B cell (primary cell): ENCODE results near the gene NSFL1C. TPM values are rescaled to one million over a fixed set of nuclear protein-coding genes. Genes with fewer than 3 reads are reported as not detected.

Experiments used
- ATAC-seq: fragments of 200-7000 bp; cut with Tn5 transposase; one replicate; pipeline ENCODE4 v1.10.0; 2021; ENCODE audit warnings: low read depth, mild to moderate bottlenecking, moderate number of reproducible peaks, moderate library complexity
- CTCF ChIA-PET: fragments of 350-600 bp; sonication (Branson Sonifier 250); formaldehyde crosslinking; loops from one replicate; lab custom pipeline; 2021; ENCODE audit warnings: antibody characterized with exemption, inconsistent platforms; lab: Charles Lee
- POLR2A ChIA-PET: fragments of 350-600 bp; sonication (Branson Sonifier 250); formaldehyde crosslinking; loops from one replicate; lab custom pipeline; 2021; ENCODE audit warnings: antibody characterized with exemption; lab: Charles Lee
- DNase-seq: peaks from one replicate; pipeline ENCODE4 v3.0.0; 2013
- H2AFZ ChIP-seq: 2 replicates; pipeline ENCODE4 v1.6.1; 2012; ENCODE audit warnings: mild to moderate bottlenecking, low read depth, low read length; ENCODE audit not compliant: insufficient read depth, poor library complexity, severe bottlenecking
- H3K27ac ChIP-seq, 2 donors: 1 replicate in 1 of 2; 2 replicates in 1 of 2; pipeline ENCODE4 v1.5.1; 2012 to 2013; ENCODE audit warnings: low read length in 2 of 2, mild to moderate bottlenecking in 2 of 2, moderate library complexity in 1 of 2
- H3K27me3 ChIP-seq, 4 experiments: fragments of 200-600 bp in 1 of 4; sonication (generic) in 1 of 4; replicated peaks in 1 of 4; 1 replicate in 2 of 4; 2 replicates in 2 of 4; pipeline versions ENCODE4 v1.6.1 to v1.7.0; 2013 to 2016; ENCODE audit warnings: low read length in 3 of 4, mild to moderate bottlenecking in 2 of 4, mixed read lengths in 1 of 4, moderate library complexity in 1 of 4; ENCODE audit not compliant: insufficient read depth in 4 of 4, control insufficient read depth in 3 of 4; ENCODE audit errors: control extremely low read depth in 1 of 4
- H3K36me3 ChIP-seq, 2 experiments: replicated peaks in 1 of 2; 1 replicate in 1 of 2; 2 replicates in 1 of 2; pipeline versions ENCODE4 v1.6.1 to v1.7.1; 2013; ENCODE audit warnings: low read length in 1 of 2; ENCODE audit not compliant: insufficient read depth in 2 of 2, control insufficient read depth in 1 of 2; ENCODE audit errors: control extremely low read depth in 1 of 2, extremely low read depth in 1 of 2
- H3K4me1 ChIP-seq, 2 donors: fragments of 200-600 bp in 1 of 2; sonication (generic) in 1 of 2; 1 replicate in 1 of 2; 2 replicates in 1 of 2; pipeline versions ENCODE4 v1.5.1 to v1.6.1; 2013 to 2017; ENCODE audit warnings: low read length in 2 of 2; ENCODE audit not compliant: control insufficient read depth in 2 of 2, insufficient read depth in 2 of 2
- H3K4me2 ChIP-seq: replicated peaks from 2 replicates; pipeline ENCODE3; 2012; ENCODE audit warnings: mild to moderate bottlenecking, low read depth, low read length; ENCODE audit not compliant: poor library complexity, severe bottlenecking
- H3K4me3 ChIP-seq, 5 experiments: fragments of 200-600 bp in 1 of 5; sonication (generic) in 1 of 5; 1 replicate in 3 of 5; 2 replicates in 2 of 5; pipeline versions ENCODE4 v1.5.1 to v1.7.0; 2011 to 2016; ENCODE audit warnings: low read length in 4 of 5, mild to moderate bottlenecking in 4 of 5, low read depth in 2 of 5, control low read depth in 1 of 5, moderate library complexity in 1 of 5; ENCODE audit not compliant: insufficient read depth in 1 of 5; ENCODE audit errors: control extremely low read depth in 1 of 5, extremely low read depth in 1 of 5
- H3K79me2 ChIP-seq: fragments of 200-600 bp; sonication (generic); one replicate; pipeline ENCODE4 v1.6.0; 2016; ENCODE audit warnings: low read length; ENCODE audit not compliant: control insufficient read depth, insufficient read depth
- H3K9ac ChIP-seq: fragments of 200-600 bp; sonication (generic); 2 replicates; pipeline ENCODE4 v1.6.1; 2017; ENCODE audit warnings: mild to moderate bottlenecking, low read length, moderate library complexity
- H3K9me3 ChIP-seq, 3 donors: one replicate each; pipeline versions ENCODE4 v1.6.1 to v1.7.1; 2013; ENCODE audit warnings: low read length in 2 of 3; ENCODE audit not compliant: control insufficient read depth in 2 of 3, insufficient read depth in 1 of 3; ENCODE audit errors: control extremely low read depth in 1 of 3
- H4K20me1 ChIP-seq: 2 replicates; pipeline ENCODE4 v1.6.0; 2012; ENCODE audit warnings: mild to moderate bottlenecking, low read length; ENCODE audit not compliant: insufficient read depth, control insufficient read depth, poor library complexity, severe bottlenecking
- H3K27ac Mint-ChIP-seq: one replicate; pipeline ENCODE4 v1.8.0; 2021; ENCODE audit warnings: mixed read lengths
- H3K27me3 Mint-ChIP-seq: one replicate; pipeline ENCODE4 v1.8.0; 2021; ENCODE audit warnings: mixed read lengths
- H3K4me1 Mint-ChIP-seq: one replicate; pipeline ENCODE4 v1.8.0; 2021; ENCODE audit warnings: mixed read lengths
- H3K4me3 Mint-ChIP-seq: one replicate; pipeline ENCODE4 v1.8.0; 2021; ENCODE audit warnings: mixed read lengths
- H3K9me3 Mint-ChIP-seq: one replicate; pipeline ENCODE4 v1.8.0; 2022; ENCODE audit warnings: mixed read lengths; ENCODE audit not compliant: insufficient read depth
- EZH2 ChIP-seq: IDR thresholded peaks from 2 replicates; pipeline ENCODE4 v1.6.1; 2012; ENCODE audit warnings: borderline replicate concordance, low read depth, mild to moderate bottlenecking, moderate library complexity, low read length; ENCODE audit not compliant: insufficient read depth, poor library complexity, severe bottlenecking
- WGBS: methylation state at CpG from one replicate; pipeline ENCODE4 v1.1.5; 2013; ENCODE audit warnings: missing lambda C conversion rate; ENCODE audit not compliant: insufficient coverage; 5-methylcytosine and 5-hydroxymethylcytosine counted together
- intact Hi-C: fragments of 100-400 bp; cut with micrococcal nuclease; formaldehyde crosslinking; loops from one replicate; pipeline ENCODE4 v1.10.0; 2022
- polyA plus RNA-seq: library from polyadenylated mRNA; depleted of rRNA; stranded (reverse); fragments of >200 nt; gene quantifications from 2 replicates; pipeline ENCODE4 v1.2.3, GENCODE V29; 2012
- total RNA-seq, 2 donors: library from RNA; stranded (reverse); fragments of 120-200 nt in 1 of 2; gene quantifications; 1 replicate in 1 of 2; 2 replicates in 1 of 2; pipeline versions ENCODE4 v1.2.3 to v1.2.4, GENCODE V29; 2013 to 2022
- TF ChIP-seq, protein P1 (sequence below): fragments of 200-600 bp; IDR thresholded peaks from one replicate; pipeline ENCODE4 v1.8.0; 2022; ENCODE audit warnings: antibody characterized with exemption, mild to moderate bottlenecking

The NSFL1C gene
- total and polyA plus RNA-seq, 2 donors (not counting 1 experiment from before 2014, with no cell fraction given), result 24.1 to 80.3 TPM

DNA sequence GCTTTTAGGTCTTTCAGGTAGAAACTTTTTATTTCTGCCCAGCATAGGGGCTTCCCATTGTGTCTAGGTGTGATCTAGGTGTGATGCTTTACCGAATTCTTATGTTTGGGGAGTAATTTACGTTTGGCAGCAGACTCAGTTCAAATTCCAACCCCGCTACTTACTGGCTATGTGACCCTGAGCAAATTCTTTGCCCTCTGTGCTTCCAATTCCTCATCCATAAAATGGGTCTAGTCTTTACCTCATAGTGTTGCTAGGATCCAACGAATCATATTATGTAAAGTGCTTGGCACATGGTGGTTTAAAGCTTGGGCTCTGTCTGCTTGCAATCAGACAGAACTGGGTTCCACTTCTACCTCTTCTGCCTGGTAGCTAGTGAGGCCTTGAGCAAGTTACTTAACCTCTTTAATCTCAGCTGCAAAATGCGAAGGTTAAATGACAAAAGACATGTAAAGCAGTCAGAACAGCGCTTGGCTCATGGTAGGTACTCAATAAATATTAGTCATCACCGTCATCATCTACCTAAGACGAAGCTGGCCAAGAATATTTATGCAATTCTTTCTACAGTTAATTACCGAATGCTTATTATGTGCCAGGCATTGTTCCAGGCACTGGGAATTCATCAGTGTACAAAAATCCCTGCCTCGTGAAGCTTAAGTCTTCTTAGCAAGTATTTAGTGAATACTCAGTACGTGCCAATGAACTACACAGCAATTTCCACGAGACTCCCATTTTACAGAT, 1.0 kb downstream of the NSFL1C start:
- Mint-ChIP-seq H3K27me3 (no peaks in the 10 kb centered on the region), H3K4me3 (peak overlapping the region; percentile 90), H3K27ac (peak overlapping the region; percentile 93), H3K9me3 (no peaks in the 10 kb centered on the region), H3K4me1 (peaks cover 68% of the 10 kb centered on the region)
- Histone ChIP-seq H3K27me3 (no peaks in the 10 kb centered on the region), H3K79me2 (peaks cover 52% of the 10 kb centered on the region), H3K36me3 (peaks cover 0 to 29% of the 10 kb centered on the region in 2 experiments), H3K27ac (peak overlapping the region; percentile 48 to 85), H3K9ac (peak overlapping the region; percentile 90), H3K4me2 (peak overlapping the region; percentile 92), H3K9me3 (no peaks in the 10 kb centered on the region), H4K20me1 (peaks cover 51% of the 10 kb centered on the region), H3K4me3 (peak overlapping the region; percentile 69 to 92 (median 90)), H3K4me1 (peaks cover 49 to 54% of the 10 kb centered on the region in 2 donors), H2AFZ (peak overlapping the region; percentile 96)
- intact Hi-C loops, result loop anchor here (1.0 to 10.0 kb wide), 7 partner anchors 29 to 1009 kb away; partner anchors contain the start of genes FAM110A, FKBP1A, RAD21L1 and SNRPB
- TF ChIP-seq, protein P1, sequence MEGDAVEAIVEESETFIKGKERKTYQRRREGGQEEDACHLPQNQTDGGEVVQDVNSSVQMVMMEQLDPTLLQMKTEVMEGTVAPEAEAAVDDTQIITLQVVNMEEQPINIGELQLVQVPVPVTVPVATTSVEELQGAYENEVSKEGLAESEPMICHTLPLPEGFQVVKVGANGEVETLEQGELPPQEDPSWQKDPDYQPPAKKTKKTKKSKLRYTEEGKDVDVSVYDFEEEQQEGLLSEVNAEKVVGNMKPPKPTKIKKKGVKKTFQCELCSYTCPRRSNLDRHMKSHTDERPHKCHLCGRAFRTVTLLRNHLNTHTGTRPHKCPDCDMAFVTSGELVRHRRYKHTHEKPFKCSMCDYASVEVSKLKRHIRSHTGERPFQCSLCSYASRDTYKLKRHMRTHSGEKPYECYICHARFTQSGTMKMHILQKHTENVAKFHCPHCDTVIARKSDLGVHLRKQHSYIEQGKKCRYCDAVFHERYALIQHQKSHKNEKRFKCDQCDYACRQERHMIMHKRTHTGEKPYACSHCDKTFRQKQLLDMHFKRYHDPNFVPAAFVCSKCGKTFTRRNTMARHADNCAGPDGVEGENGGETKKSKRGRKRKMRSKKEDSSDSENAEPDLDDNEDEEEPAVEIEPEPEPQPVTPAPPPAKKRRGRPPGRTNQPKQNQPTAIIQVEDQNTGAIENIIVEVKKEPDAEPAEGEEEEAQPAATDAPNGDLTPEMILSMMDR, result no peak
- 52% methylated on average over 8 of the region's 12 CpGs for WGBS
- DNase-seq (no peak), ATAC-seq (no peak)
- CTCF ChIA-PET, result interaction anchor here (0.8 to 4.9 kb wide), 12 partner anchors 10 to 357 kb away, joined by 3 to 85 read pairs (median 4); no protein-coding TSS in a partner anchor
- POLR2A ChIA-PET, result interaction anchor here (1.6 to 2.6 kb wide), 2 partner anchors 38 to 73 kb away, joined by 4 to 15 read pairs; partner anchors contain the start of gene FKBP1A

DNA sequence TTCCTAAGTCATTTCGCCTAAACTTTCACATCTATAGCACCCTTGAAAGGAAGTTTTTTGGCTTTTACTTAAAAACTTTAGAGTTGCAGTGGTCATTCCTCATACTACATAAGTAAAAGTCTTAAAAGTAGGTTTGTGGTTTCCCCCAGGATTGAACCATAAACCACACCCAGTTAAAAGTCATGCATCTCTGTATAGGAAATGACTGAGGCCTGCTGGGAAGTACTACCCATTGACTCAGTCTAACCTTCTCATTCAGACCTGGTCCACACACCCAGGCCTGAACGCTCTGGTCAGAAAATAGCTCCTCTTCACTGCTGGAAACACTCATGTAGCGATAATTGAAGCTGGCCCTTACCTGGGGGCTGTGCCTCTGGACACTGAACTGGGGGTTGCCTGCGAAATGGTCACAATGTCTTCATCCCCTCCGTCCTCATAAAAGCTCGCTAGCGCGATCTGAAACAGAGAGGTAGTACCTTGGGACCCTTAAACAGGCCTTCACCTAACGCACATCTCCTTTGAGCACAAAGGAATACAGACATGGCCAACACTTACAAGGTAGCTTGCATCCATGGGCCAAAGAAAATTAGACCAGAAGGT, 2.6 kb downstream of the NSFL1C start:
- H4K20me1 ChIP-seq, result peaks cover 66% of the 10 kb centered on the region
- WGBS, result 97% methylated on average over 7 of the region's 9 CpGs
- Mint-ChIP-seq H3K9me3 (no peaks in the 10 kb centered on the region), H3K4me1 (peaks cover 63% of the 10 kb centered on the region), H3K27me3 (no peaks in the 10 kb centered on the region), H3K4me3 (no peak overlapping the region), H3K27ac (no peak overlapping the region)
- peaks cover 42 to 44% of the 10 kb centered on the region in 2 donors for H3K4me1 ChIP-seq
- ATAC-seq, result no peak
- H3K4me2 ChIP-seq, result peak overlapping the region; percentile 7
- H3K27me3 ChIP-seq, result no peaks in the 10 kb centered on the region
- ChIA-PET POLR2A (no interaction called here), CTCF (interaction anchor here (1.3 to 4.1 kb wide), 2 partner anchors 24 to 39 kb away, joined by 3 to 24 read pairs; no protein-coding TSS in a partner anchor)
- peaks cover 68% of the 10 kb centered on the region for H3K79me2 ChIP-seq
- H2AFZ ChIP-seq, result no peak overlapping the region
- no peak overlapping the region for H3K9ac ChIP-seq
- no peaks in the 10 kb centered on the region for H3K9me3 ChIP-seq
- no peak overlapping the region for H3K4me3 ChIP-seq
- no peak for DNase-seq
- H3K27ac ChIP-seq, result no peak overlapping the region
- TF ChIP-seq EZH2, result no peak
- TF ChIP-seq, protein P1, result no peak
- peaks cover under 1 to 45% of the 10 kb centered on the region in 2 experiments for H3K36me3 ChIP-seq
- intact Hi-C loops, result loop anchor here (10.0 kb wide), 2 partner anchors 239 to 1011 kb away; partner anchors contain the start of genes RAD21L1 and SNRPB
